Trophoblast cell (in vitro differentiated cells and primary cell): ENCODE measurements around the gene DGKD.
A peak's percentile ranks its signal among the peaks of the same experiment; 100 is the strongest.

Experiments
- DNase-seq, 2 donors: peaks; one replicate each; pipeline ENCODE4 v3.0.0-alpha.2; 2016
- H2AFZ ChIP-seq: 2 replicates; pipeline ENCODE4 v1.6.1; 2013; ENCODE audit warnings: low read length, moderate library complexity, mild to moderate bottlenecking; ENCODE audit not compliant: insufficient read depth, poor library complexity
- H2AK5ac ChIP-seq: 2 replicates; pipeline ENCODE4 v1.6.1; 2013; ENCODE audit warnings: mild to moderate bottlenecking, low read length
- H2BK120ac ChIP-seq: 2 replicates; pipeline ENCODE4 v1.6.1; 2013; ENCODE audit warnings: low read length, mild to moderate bottlenecking, moderate library complexity; ENCODE audit not compliant: insufficient read depth, poor library complexity
- H2BK12ac ChIP-seq: 2 replicates; pipeline ENCODE4 v1.6.1; 2013; ENCODE audit warnings: mild to moderate bottlenecking, low read length, moderate library complexity
- H2BK5ac ChIP-seq: 2 replicates; pipeline ENCODE4 v1.6.1; 2013; ENCODE audit warnings: low read length, low read depth, moderate library complexity, mild to moderate bottlenecking; ENCODE audit not compliant: poor library complexity
- H3K14ac ChIP-seq: 2 replicates; pipeline ENCODE4 v1.6.1; 2013; ENCODE audit warnings: mild to moderate bottlenecking, low read length
- H3K18ac ChIP-seq: 2 replicates; pipeline ENCODE4 v1.6.1; 2013; ENCODE audit warnings: mild to moderate bottlenecking, low read length
- H3K23ac ChIP-seq: 2 replicates; pipeline ENCODE4 v1.6.1; 2013; ENCODE audit warnings: low read length
- H3K27ac ChIP-seq: 2 replicates; pipeline ENCODE4 v1.5.1; 2013; ENCODE audit warnings: low read depth, mild to moderate bottlenecking, inconsistent platforms, low read length, moderate library complexity
- H3K27me3 ChIP-seq: 2 replicates; pipeline ENCODE4 v1.6.1; 2013; ENCODE audit warnings: inconsistent platforms, mild to moderate bottlenecking, low read length, moderate library complexity; ENCODE audit not compliant: insufficient read depth
- H3K36me3 ChIP-seq, 2 experiments: 1 replicate in 1 of 2; 2 replicates in 1 of 2; pipeline ENCODE4 v1.6.1; 2013; ENCODE audit warnings: low read length in 2 of 2, mild to moderate bottlenecking in 2 of 2, moderate library complexity in 1 of 2; ENCODE audit not compliant: insufficient read depth in 2 of 2, control insufficient read depth in 1 of 2
- H3K4ac ChIP-seq: 2 replicates; pipeline ENCODE4 v1.6.1; 2013; ENCODE audit warnings: low read depth, mild to moderate bottlenecking, low read length, moderate library complexity
- H3K4me1 ChIP-seq, 2 experiments: 1 replicate in 1 of 2; 2 replicates in 1 of 2; pipeline ENCODE4 v1.6.1; 2013; ENCODE audit warnings: low read length in 2 of 2, mild to moderate bottlenecking in 2 of 2, moderate library complexity in 1 of 2; ENCODE audit not compliant: insufficient read depth in 2 of 2, control insufficient read depth in 1 of 2
- H3K4me2 ChIP-seq: 2 replicates; pipeline ENCODE4 v1.6.1; 2013; ENCODE audit warnings: inconsistent platforms, mild to moderate bottlenecking, low read length, moderate library complexity
- H3K4me3 ChIP-seq: 2 replicates; pipeline ENCODE4 v1.5.1; 2013; ENCODE audit warnings: mild to moderate bottlenecking, low read depth, low read length, inconsistent platforms
- H3K79me1 ChIP-seq: one replicate; pipeline ENCODE4 v1.6.1; 2013; ENCODE audit warnings: low read length
- H3K79me2 ChIP-seq: 2 replicates; pipeline ENCODE4 v1.6.1; 2013; ENCODE audit warnings: low read length, mild to moderate bottlenecking; ENCODE audit not compliant: control insufficient read depth, insufficient read depth, poor library complexity
- H3K9ac ChIP-seq: 2 replicates; pipeline ENCODE4 v1.6.1; 2013; ENCODE audit warnings: mild to moderate bottlenecking, low read length
- H3K9me3 ChIP-seq: 2 replicates; pipeline ENCODE4 v1.6.1; 2013; ENCODE audit warnings: low read depth, mild to moderate bottlenecking, control low read depth, inconsistent platforms, low read length; ENCODE audit not compliant: insufficient read depth
- H4K12ac ChIP-seq: 2 replicates; pipeline ENCODE4 v1.6.1; 2013; ENCODE audit warnings: low read depth, mild to moderate bottlenecking, low read length, moderate library complexity
- H4K8ac ChIP-seq: 2 replicates; pipeline ENCODE4 v1.6.1; 2013; ENCODE audit warnings: low read depth, mild to moderate bottlenecking, low read length, moderate library complexity
- H4K91ac ChIP-seq: one replicate; pipeline ENCODE4 v1.6.1; 2013; ENCODE audit warnings: low read depth, mild to moderate bottlenecking, low read length, moderate library complexity
- WGBS: extraction: QIAGEN DNeasy Blood & Tissue Kit; methylation state at CpG from one replicate; pipeline ENCODE4 v1.1.7; 2013; ENCODE audit warnings: missing lambda C conversion rate; ENCODE audit not compliant: insufficient read length, insufficient coverage; ENCODE audit errors: extremely low coverage; 5-methylcytosine and 5-hydroxymethylcytosine counted together

The DGKD gene

GRCh38 chr2:233486357-233486756 lies 132.1 kb downstream of the DGKD start:
- Histone ChIP-seq H2AFZ (no peak overlapping the region), H3K27me3 (no peaks in the 10 kb centered on the region), H3K79me2 (no peaks in the 10 kb centered on the region), H3K14ac (no peak overlapping the region), H3K18ac (no peak overlapping the region), H3K79me1 (peaks cover 3% of the 10 kb centered on the region), H2AK5ac (no peak overlapping the region), H3K36me3 (peaks cover 12 to 19% of the 10 kb centered on the region in 2 experiments), H2BK5ac (no peak overlapping the region), H4K12ac (no peak overlapping the region), H3K4me2 (no peak overlapping the region), H3K27ac (peak overlapping the region; percentile 41), H3K4me1 (peaks cover 5 to 10% of the 10 kb centered on the region in 2 experiments), H4K91ac (no peak overlapping the region), H3K9ac (no peak overlapping the region), H3K23ac (no peak overlapping the region), H2BK12ac (no peak overlapping the region), H2BK120ac (no peak overlapping the region), H4K8ac (no peak overlapping the region), H3K9me3 (no peaks in the 10 kb centered on the region), H3K4ac (no peak overlapping the region), H3K4me3 (no peak overlapping the region)
- WGBS = no CpG with 5 or more reads among the region's 4 CpGs
- DNase-seq = no peak

- H2AFZ ChIP-seq = no peak overlapping the region
- WGBS = no CpG with 5 or more reads among the region's 4 CpGs
- H3K14ac ChIP-seq = no peak overlapping the region
- peaks cover 2 to 6% of the 10 kb centered on the region in 2 experiments for H3K4me1 ChIP-seq
- H2BK5ac ChIP-seq = no peak overlapping the region
- H3K79me2 ChIP-seq = no peaks in the 10 kb centered on the region
- H3K4ac ChIP-seq = no peak overlapping the region
- no peak overlapping the region for H2BK12ac ChIP-seq
- no peaks in the 10 kb centered on the region for H3K9me3 ChIP-seq
- no peak overlapping the region for H2AK5ac ChIP-seq
- H4K8ac ChIP-seq = no peak overlapping the region
- H3K27ac ChIP-seq = peak overlapping the region; percentile 41
- H4K12ac ChIP-seq = no peak overlapping the region
- peak; percentile 53 to 95 for DNase-seq
- no peak overlapping the region for H3K18ac ChIP-seq
- H3K36me3 ChIP-seq = peaks cover 12 to 19% of the 10 kb centered on the region in 2 experiments
- H3K4me2 ChIP-seq = no peak overlapping the region
- peaks cover 3% of the 10 kb centered on the region for H3K79me1 ChIP-seq
- no peak overlapping the region for H3K9ac ChIP-seq
- H3K23ac ChIP-seq = no peak overlapping the region
- peak overlapping the region; percentile 23 for H4K91ac ChIP-seq
- H3K27me3 ChIP-seq = no peaks in the 10 kb centered on the region
- no peak overlapping the region for H3K4me3 ChIP-seq
- H2BK120ac ChIP-seq = no peak overlapping the region
Observed at GRCh38 chr2:233486778-233487552, 132.7 kb downstream of the DGKD start.

GRCh38 chr2:233487748-233488345 lies 133.6 kb downstream of the DGKD start:
- Histone ChIP-seq H2BK120ac (no peak overlapping the region), H3K9me3 (no peaks in the 10 kb centered on the region), H3K18ac (no peak overlapping the region), H4K91ac (no peak overlapping the region), H3K27ac (no peak overlapping the region), H2BK12ac (no peak overlapping the region), H3K4me2 (no peak overlapping the region), H3K4me3 (no peak overlapping the region), H2AFZ (no peak overlapping the region), H3K14ac (no peak overlapping the region), H3K36me3 (peaks cover 11 to 16% of the 10 kb centered on the region in 2 experiments), H3K27me3 (no peaks in the 10 kb centered on the region), H2AK5ac (no peak overlapping the region), H3K9ac (no peak overlapping the region), H3K4me1 (peaks cover 2 to 6% of the 10 kb centered on the region in 2 experiments), H4K12ac (no peak overlapping the region), H3K23ac (no peak overlapping the region), H3K4ac (no peak overlapping the region), H3K79me1 (peaks cover 3% of the 10 kb centered on the region), H3K79me2 (no peaks in the 10 kb centered on the region), H4K8ac (no peak overlapping the region), H2BK5ac (no peak overlapping the region)
- no CpG with 5 or more reads among the region's 9 CpGs for whole genome bisulfite sequencing
- DNase-seq = peak in 1 of 2 donors; percentile 21

- H4K8ac ChIP-seq = no peak overlapping the region
- H3K79me1 ChIP-seq = peaks cover 3% of the 10 kb centered on the region
- peaks cover 2 to 6% of the 10 kb centered on the region in 2 experiments for H3K4me1 ChIP-seq
- no peak overlapping the region for H3K14ac ChIP-seq
- WGBS = no CpG with 5 or more reads among the region's 10 CpGs
- H4K12ac ChIP-seq = no peak overlapping the region
- H3K23ac ChIP-seq = no peak overlapping the region
- H2AFZ ChIP-seq = no peak overlapping the region
- H3K27ac ChIP-seq = no peak overlapping the region
- peaks cover 8 to 15% of the 10 kb centered on the region in 2 experiments for H3K36me3 ChIP-seq
- peak; percentile 56 to 59 for DNase-seq
- no peak overlapping the region for H2BK5ac ChIP-seq
- H2BK120ac ChIP-seq = no peak overlapping the region
- H2BK12ac ChIP-seq = no peak overlapping the region
- no peak overlapping the region for H3K4me2 ChIP-seq
- no peak overlapping the region for H2AK5ac ChIP-seq
- H3K79me2 ChIP-seq = no peaks in the 10 kb centered on the region
- no peak overlapping the region for H3K9ac ChIP-seq
- no peak overlapping the region for H4K91ac ChIP-seq
- H3K27me3 ChIP-seq = no peaks in the 10 kb centered on the region
- no peak overlapping the region for H3K4ac ChIP-seq
- H3K18ac ChIP-seq = no peak overlapping the region
- no peak overlapping the region for H3K4me3 ChIP-seq
- H3K9me3 ChIP-seq = no peaks in the 10 kb centered on the region
Observed at GRCh38 chr2:233489143-233489542, 134.8 kb downstream of the DGKD start.
